OCI-LY1 (cell line): ENCODE measurements around the gene TRAT1.

ENCODE experiments used
- H2AFZ ChIP-seq: fragments of 200-600 bp; sonication (generic), shearing (Covaris generic); 2 replicates; pipeline ENCODE4 v1.6.0; 2014; ENCODE audit warnings: antibody characterized with exemption, mild to moderate bottlenecking, low read length
- H3F3A ChIP-seq: fragments of 200-600 bp; sonication (generic), shearing (Covaris generic); 2 replicates; pipeline ENCODE4 v1.6.0; 2014; ENCODE audit warnings: mild to moderate bottlenecking, antibody characterized with exemption, low read length, moderate library complexity; ENCODE audit not compliant: insufficient read depth
- H3K27ac ChIP-seq: fragments of 200-600 bp; sonication (generic); 2 replicates; pipeline ENCODE4 v1.5.1; 2014; ENCODE audit warnings: low read length, mixed run types, mild to moderate bottlenecking, low read depth; ENCODE audit not compliant: poor library complexity, severe bottlenecking
- H3K27me3 ChIP-seq: fragments of 200-600 bp; sonication (generic); 2 replicates; pipeline ENCODE4 v1.6.0; 2014; ENCODE audit warnings: antibody characterized with exemption, mild to moderate bottlenecking, low read length, moderate library complexity; ENCODE audit not compliant: insufficient read depth
- H3K36me3 ChIP-seq: fragments of 200-600 bp; sonication (generic); 2 replicates; pipeline ENCODE4 v1.6.1; 2014; ENCODE audit warnings: mild to moderate bottlenecking, antibody characterized with exemption, low read length, moderate library complexity, mixed read lengths; ENCODE audit not compliant: insufficient read depth
- H3K4me1 ChIP-seq: fragments of 200-600 bp; sonication (generic); 2 replicates; pipeline ENCODE4 v1.5.1; 2014; ENCODE audit warnings: mild to moderate bottlenecking, low read length, moderate library complexity; ENCODE audit not compliant: insufficient read depth, severe bottlenecking
- H3K4me2 ChIP-seq: fragments of 200-600 bp; sonication (generic), shearing (Covaris generic); 2 replicates; pipeline ENCODE4 v1.6.1; 2014; ENCODE audit warnings: low read length
- H3K4me3 ChIP-seq: fragments of 200-600 bp; sonication (generic); 2 replicates; pipeline ENCODE4 v1.5.1; 2014; ENCODE audit warnings: low read length, low read depth, mild to moderate bottlenecking, mixed read lengths; ENCODE audit not compliant: poor library complexity, severe bottlenecking
- H3K79me2 ChIP-seq: fragments of 200-600 bp; shearing (Covaris generic); 2 replicates; pipeline ENCODE4 v1.6.1; 2016; ENCODE audit warnings: mixed run types, low read length, mixed read lengths; ENCODE audit not compliant: insufficient read depth
- H3K9ac ChIP-seq: fragments of 200-600 bp; sonication (generic), shearing (Covaris generic); 2 replicates; pipeline ENCODE4 v1.6.1; 2014; ENCODE audit warnings: mild to moderate bottlenecking, low read length, mixed read lengths
- H3K9me2 ChIP-seq: fragments of 200-600 bp; sonication (generic), shearing (Covaris generic); 2 replicates; pipeline ENCODE4 v1.6.1; 2014; ENCODE audit warnings: low read depth, mild to moderate bottlenecking, low read length, mixed read lengths
- H3K9me3 ChIP-seq: fragments of 200-600 bp; shearing (Covaris generic); 2 replicates; pipeline ENCODE4 v1.6.1; 2014; ENCODE audit warnings: low read length, mixed read lengths
- H4K20me1 ChIP-seq: fragments of 200-600 bp; sonication (generic), shearing (Covaris generic); 2 replicates; pipeline ENCODE4 v1.6.0; 2016; ENCODE audit warnings: mild to moderate bottlenecking, low read length; ENCODE audit not compliant: insufficient read depth
- CTCF ChIP-seq: fragments of 200-600 bp; sonication (generic), shearing (Covaris generic); IDR thresholded peaks from 2 replicates; pipeline ENCODE4 v1.5.1; 2017; ENCODE audit warnings: mild to moderate bottlenecking, antibody characterized with exemption, low read length, moderate library complexity, mixed read lengths
- EZH2 ChIP-seq: fragments of 200-600 bp; sonication (generic), shearing (Covaris generic); IDR thresholded peaks from 2 replicates; pipeline ENCODE4 v1.8.0; 2017; ENCODE audit warnings: borderline replicate concordance, mixed run types, mild to moderate bottlenecking, antibody characterized with exemption, low read length, moderate library complexity, mixed read lengths

The TRAT1 gene

GRCh38 chr3:108845709-108846293, 23.2 kb downstream of the TRAT1 start:
- TF ChIP-seq CTCF (no peak), EZH2 (no peak)
- H3K36me3 ChIP-seq: no peaks in the 10 kb centered on the region
- no peaks in the 10 kb centered on the region for H3K79me2 ChIP-seq
- no peaks in the 10 kb centered on the region for H3F3A ChIP-seq
- H3K27me3 ChIP-seq: no peaks in the 10 kb centered on the region
- no peak overlapping the region for H3K4me2 ChIP-seq
- no peaks in the 10 kb centered on the region for H3K4me1 ChIP-seq
- no peak overlapping the region for H3K27ac ChIP-seq
- no peaks in the 10 kb centered on the region for H3K9me3 ChIP-seq
- no peaks in the 10 kb centered on the region for H4K20me1 ChIP-seq
- no peaks in the 10 kb centered on the region for H3K9me2 ChIP-seq
- no peak overlapping the region for H3K4me3 ChIP-seq
- no peak overlapping the region for H2AFZ ChIP-seq
- H3K9ac ChIP-seq: no peak overlapping the region

GRCh38 chr3:108847187-108847586, 24.6 kb downstream of the TRAT1 start:
- Histone ChIP-seq H3K4me3 (no peak overlapping the region), H4K20me1 (no peaks in the 10 kb centered on the region), H3K9ac (no peak overlapping the region), H3K4me1 (no peaks in the 10 kb centered on the region), H3F3A (no peaks in the 10 kb centered on the region), H3K9me3 (no peaks in the 10 kb centered on the region), H3K27ac (no peak overlapping the region), H3K36me3 (no peaks in the 10 kb centered on the region), H3K27me3 (no peaks in the 10 kb centered on the region), H2AFZ (no peak overlapping the region), H3K4me2 (no peak overlapping the region), H3K9me2 (no peaks in the 10 kb centered on the region), H3K79me2 (no peaks in the 10 kb centered on the region)
- no peak for TF ChIP-seq EZH2
- TF ChIP-seq CTCF: no peak

- Histone ChIP-seq H3K9me2 (no peaks in the 10 kb centered on the region), H3K9ac (no peak overlapping the region), H3K4me1 (no peaks in the 10 kb centered on the region), H3F3A (no peaks in the 10 kb centered on the region), H2AFZ (no peak overlapping the region), H3K9me3 (no peaks in the 10 kb centered on the region), H3K4me2 (no peak overlapping the region), H3K79me2 (no peaks in the 10 kb centered on the region), H3K36me3 (no peaks in the 10 kb centered on the region), H3K27me3 (no peaks in the 10 kb centered on the region), H3K27ac (no peak overlapping the region), H3K4me3 (no peak overlapping the region), H4K20me1 (no peaks in the 10 kb centered on the region)
- TF ChIP-seq EZH2: no peak
- no peak for TF ChIP-seq CTCF
These were observed 26.5 kb downstream of the TRAT1 start for GRCh38 chr3:108849075-108849474.
